Dedifferentiated amniotic fluid mesenchymal stem cell (primary cell): ENCODE results near the gene SPRYD3.
A peak's percentile ranks its signal among the peaks of the same experiment; 100 is the strongest.
"Not testable (repeated sequence)": the region's sequence is repeated elsewhere in the genome, so short reads cannot be mapped to it uniquely, and the experiment has no call there.

Experiments used
- DNase-seq: peaks from one replicate; pipeline ENCODE4 v3.0.0-alpha.2; 2016; ENCODE audit errors: extremely low spot score

SPRYD3 gene

DNA sequence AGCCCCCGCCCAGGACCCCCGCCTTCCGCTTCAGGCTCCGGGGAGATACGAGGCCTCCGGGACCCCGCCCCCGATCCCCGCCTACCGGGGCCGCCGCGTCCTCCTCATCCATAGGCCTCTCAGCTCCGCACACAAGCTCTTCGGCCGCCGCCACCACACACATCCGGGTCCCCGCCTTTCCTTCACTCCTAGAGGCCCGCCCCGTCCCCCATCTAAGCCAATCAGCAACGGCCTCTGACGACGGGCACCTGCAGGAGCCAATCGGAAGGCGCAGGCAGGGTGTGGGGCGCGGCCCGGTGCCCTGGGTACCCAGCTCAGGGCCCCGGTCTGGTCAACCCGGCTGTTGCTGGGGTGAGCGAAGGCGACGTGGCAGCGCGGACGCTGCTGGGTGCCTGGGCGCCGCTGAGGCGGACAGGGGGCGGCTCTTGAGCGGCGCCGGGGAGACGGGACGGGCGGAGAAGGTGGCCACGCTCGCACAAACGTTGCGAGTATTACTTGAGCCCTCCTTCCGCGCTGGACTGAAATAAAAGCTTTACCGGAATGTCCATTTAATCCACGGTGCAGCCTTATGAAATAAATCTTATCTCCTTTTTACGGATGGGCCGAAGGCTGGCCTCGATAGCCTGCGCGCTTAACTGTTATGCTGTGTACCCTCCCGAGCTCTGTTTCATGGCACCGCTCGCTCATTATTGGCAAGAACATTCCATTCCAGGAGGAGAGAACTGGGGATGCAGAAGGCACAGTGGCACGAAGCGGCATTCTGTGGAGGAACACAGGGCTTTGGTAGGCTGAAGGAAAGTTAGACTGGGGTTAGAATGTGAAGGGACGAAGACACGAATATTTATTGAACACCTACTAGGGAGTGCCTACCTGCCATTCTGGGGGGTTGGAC is at the start of gene SPRYD3:
TSS of gene SPRYD3 (minus strand) at position 165 of the 892 bp plus-strand sequence. CDS start at position 108, 57 bp downstream.
- DNase-seq = peak; percentile 96

DNA sequence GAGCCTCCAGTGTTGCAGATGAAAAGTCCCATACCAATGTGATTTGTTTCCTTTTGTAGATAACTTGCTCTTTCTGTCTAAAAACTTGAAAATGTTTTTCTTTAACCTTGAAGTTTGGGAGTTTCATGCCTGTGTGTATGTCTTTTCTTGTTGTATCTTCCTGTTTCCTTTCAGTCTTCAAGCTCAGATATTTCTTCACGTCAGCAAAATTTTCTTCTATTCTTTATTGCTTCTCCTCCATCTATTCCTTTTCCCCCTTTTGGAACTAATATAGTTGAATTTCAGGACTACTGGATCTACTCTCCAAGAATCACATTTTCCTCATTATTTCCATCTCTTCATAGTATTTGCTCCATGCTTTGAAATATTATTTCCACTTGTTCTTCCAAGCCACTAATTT is 48.0 kb upstream of the SPRYD3 start:
- DNase-seq = no peak

- DNase-seq = no peak
Measured at GRCh38 chr12:53124352-53124723, 45.1 kb upstream of the SPRYD3 start.

DNA sequence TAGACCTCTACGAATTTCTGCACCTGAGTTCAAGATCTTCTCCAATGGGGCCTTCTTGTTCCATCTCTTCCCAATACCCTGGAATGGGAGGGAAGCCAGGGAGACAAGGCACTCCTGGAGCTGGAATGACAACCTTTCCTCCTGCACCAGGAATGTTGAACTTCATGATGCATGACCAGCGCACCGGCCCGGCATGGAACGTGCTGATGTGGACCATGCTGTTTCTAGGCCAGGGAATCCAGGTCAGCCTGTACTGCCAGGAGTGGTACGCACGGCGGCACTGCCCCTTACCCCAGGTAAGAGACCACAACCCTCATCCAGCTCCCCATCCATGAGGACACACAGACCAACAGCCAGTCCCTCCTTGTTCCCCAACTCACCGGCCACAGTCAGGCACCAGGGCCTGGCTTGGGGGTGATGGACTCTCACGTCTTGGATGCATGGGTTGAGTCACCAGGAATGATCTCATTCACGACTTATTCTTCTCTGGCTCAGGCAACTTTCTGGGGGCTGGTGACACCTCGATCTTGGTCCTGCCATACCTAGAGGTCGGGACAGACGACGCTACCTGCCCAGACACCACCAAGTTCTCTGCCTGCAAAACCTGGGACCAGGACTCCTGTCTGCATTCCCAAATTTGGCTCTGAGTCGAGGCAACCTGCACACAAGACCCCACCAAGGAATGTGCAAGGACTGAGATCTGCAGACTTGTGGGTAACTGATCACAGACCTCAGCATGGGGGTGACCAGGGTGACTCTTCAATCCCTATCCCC is 44.6 kb upstream of the SPRYD3 start:
- no peak for DNase-seq

DNA sequence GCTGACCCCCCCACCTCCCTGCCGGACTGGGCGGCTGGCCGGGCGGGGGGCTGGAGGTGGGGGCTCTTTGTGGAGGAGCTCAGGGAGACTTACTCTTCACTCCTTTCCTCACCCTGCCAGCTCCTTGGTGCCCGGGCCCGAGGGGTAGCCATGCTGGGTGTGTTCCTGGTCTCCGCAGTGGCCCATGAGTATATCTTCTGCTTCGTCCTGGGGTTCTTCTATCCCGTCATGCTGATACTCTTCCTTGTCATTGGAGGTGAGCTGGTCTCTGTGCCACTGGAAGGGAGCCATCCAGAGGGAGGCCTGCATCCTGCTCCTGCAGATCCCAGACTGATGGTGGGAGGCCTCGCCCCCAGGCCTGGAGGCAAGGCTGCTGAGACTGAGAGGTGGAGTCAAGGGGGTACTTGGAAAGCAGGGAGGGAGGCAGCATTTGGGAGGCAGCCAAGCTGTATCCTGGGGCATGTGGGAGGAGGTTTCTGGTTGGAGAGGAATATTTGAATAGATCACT is 43.8 kb upstream of the SPRYD3 start:
- DNase-seq = no peak

GRCh38 chr12:53120685-53121525 is 41.7 kb upstream of the SPRYD3 start:
- DNase-seq = no peak

DNA sequence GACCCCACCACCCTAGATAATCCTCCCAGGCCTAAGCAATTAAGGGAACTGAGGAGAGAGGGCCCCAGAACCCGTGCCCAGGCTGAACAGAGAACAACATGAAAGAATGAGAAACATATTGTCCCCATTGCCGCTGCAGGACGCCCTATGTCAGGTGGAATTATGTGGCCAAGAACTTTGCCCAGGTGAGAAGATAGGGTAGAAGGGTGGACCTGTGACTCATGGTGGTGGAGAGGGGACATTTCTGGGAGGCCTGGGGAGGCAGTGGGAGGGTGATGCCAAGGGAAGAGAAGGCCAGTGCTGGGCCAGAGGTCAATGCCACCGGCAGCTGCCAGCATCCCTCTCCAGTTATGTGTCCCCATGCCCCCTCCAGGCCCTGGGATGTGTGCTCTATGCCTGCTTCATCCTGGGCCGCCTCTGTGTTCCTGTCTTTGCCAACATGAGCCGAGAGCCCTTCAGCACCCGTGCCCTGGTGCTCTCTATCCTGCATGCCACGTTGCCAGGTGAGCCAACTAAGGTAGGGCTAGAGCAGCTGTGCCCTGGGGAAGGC is 39.6 kb upstream of the SPRYD3 start:
- DNase-seq = no peak

DNA sequence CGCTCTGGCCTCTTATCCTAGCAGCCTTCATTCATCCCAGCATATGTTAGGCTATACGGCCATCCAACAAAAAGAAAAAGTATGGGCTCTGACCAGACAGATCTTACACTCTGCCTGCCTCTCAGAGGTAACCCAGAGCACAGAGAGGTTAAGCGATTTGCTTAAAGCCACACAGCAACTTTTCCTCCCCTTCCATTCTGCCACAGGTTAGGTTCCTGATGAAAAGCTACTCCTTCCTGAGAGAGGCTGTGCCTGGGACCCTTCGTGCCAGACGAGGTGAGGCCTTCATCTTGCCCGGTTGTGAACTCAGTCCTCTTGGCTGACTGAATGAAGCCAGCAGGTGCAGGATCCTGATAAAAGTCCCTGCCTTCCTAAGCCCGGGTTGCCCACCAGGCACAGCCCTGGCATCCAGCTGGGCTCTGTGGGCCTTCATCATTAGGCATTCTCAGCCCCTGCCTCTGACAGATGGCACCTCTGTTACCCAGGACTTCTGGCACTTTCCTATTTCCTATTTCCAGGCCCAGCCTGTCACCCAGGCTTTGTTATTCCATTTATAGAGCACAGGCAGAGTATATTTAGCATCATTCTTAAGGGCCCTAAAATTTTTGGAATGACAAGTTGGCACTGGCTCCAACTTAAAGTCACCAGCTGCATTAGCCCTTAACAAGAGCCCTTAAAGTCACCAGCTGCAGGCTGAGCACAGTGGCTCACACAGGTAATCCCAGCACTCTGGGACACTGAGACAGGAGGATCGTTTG is 36.9 kb upstream of the SPRYD3 start:
- no peak for DNase-seq

GRCh38 chr12:53115112-53115890 is 36.1 kb upstream of the SPRYD3 start:
- no peak for DNase-seq

DNA sequence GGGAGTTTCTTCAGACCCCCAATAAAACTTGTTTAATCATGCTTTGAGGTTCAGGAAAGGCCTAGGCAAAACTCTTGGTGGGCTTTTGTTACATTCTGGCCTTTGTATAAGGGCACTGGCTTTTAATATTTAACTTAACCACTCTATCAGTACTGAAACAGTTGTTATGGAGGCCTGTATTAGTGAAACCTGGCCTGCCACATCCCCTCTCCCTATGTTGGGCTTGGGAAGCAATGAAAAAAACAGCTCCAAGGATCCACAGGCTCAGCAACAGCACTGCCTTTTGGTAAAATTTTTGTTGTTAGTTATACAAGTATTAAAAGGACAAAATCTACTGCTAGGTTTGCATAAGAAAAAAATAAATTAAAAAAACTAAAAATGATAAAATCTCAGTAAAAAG is 34.8 kb upstream of the SPRYD3 start:
- DNase-seq = no peak

DNA sequence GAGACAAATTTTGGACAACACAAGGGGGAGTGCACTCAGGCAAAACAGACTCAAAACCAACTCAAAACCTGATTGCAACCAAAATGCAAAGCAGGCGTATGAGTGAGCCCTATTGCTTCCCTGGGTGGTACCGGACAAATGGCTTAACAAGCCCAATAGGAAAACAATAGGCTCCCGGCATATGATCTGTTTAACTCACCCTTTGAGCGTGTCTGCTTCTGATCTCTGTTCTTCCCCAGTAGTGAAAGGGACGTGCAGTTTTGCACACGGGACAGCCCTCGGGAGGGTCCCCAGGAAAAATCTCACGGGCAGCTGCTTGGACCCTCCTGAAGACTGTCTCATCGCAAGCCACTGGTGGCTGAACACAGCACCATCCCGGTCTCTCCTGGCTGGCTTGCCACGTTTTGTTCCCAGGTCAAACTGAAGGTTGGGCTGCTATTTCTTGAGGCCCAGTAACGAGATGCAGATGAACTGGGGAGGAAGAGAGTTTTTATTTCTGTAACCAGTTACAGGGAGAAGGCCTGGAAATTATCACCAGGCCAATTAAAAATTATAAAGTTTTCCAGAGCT is 34.0 kb upstream of the SPRYD3 start:
- DNase-seq = no peak

- not testable (repeated sequence) for DNase-seq
Measured at GRCh38 chr12:53112431-53112830, 33.2 kb upstream of the SPRYD3 start.

GRCh38 chr12:53107122-53107521 is 27.9 kb upstream of the SPRYD3 start:
- DNase-seq = no peak

GRCh38 chr12:53105712-53106439 is 26.7 kb upstream of the SPRYD3 start:
- DNase-seq = no peak

DNA sequence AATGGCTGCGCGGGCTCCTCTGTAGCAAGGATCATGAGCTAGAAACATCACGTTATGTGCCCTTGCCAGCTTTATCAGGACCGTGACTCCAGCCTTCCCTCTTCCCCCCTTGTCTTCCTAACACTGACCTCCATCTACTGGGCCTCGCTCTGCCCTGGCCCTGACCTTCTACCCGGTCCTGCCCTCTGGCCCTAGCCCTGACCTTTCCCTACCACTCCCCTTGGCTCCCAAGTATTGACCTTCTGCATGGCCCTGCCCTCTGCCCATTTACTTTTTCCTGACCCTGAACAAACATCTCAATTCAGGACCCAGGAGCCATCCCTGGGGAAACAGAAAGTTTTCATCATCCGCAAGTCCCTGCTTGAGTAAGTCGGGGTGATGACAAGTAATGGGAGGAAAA is 26.1 kb upstream of the SPRYD3 start:
- DNase-seq = no peak

- no peak for DNase-seq
Measured at GRCh38 chr12:53103860-53104305, 24.7 kb upstream of the SPRYD3 start.

DNA sequence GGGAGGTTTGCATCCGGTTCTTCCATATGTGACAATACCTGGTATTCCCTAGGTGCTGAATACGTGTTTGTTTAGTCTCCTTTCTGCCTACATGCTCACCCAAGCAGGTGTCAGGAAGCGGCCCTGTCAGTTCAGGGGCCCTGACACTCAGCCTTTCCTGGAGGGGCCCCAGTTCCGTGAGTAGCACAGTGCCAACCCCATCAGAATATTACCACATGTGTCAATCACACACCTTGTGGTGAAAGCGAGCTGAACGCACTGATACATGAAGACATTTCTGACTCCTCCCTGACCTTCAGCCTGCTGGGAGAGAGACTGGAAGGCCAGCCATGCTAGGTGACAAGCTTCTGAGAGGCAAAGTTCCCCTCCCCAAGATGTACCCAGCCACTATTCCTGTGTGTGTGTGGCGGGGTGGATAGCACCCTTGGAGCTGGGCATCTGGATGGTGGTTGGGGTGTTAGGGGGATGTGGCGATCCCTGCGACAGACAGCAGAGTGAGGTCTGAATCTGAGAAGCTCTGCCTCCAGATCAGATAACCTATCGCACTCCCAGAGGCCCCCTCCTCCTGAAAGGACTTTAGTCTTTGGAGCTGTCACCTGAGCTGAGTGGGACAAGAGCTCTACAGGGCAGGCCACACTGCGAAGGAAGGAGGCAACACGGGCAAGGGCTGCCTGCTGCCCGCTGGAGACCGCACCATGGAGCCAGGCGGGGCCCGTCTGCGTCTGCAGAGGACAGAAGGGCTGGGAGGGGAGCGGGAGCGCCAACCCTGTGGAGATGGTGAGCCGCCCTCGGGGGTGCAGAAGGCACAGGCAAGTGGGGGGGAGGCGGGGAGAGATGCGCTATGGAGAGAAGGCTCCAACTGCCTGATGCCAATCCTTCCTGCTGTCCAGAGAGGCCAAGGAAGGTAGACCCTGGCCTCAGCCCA is 24.0 kb upstream of the SPRYD3 start, which contains the start of gene SOAT2:
TSS of gene SOAT2 (plus strand) at position 604 of the 925 bp plus-strand sequence. CDS start at position 696, 92 bp downstream.
- DNase-seq = no peak
